Neural crest cell (in vitro differentiated cells): ENCODE data around the gene SAG. TPM values are rescaled to one million over a fixed set of nuclear protein-coding genes. Genes with fewer than 3 reads are reported as not detected.

Source experiments
- DNase-seq: peaks from one replicate; pipeline ENCODE4 v3.0.0; 2021; ENCODE audit warnings: low read depth, mixed read lengths, low spot score
- H3K27ac Mint-ChIP-seq: one replicate; pipeline ENCODE4 v1.8.0; 2021; ENCODE audit warnings: mild to moderate bottlenecking, mixed read lengths; ENCODE audit not compliant: unreplicated experiment
- H3K27me3 Mint-ChIP-seq: 2 replicates; pipeline ENCODE4 v1.8.0; 2021; ENCODE audit warnings: low read depth, mild to moderate bottlenecking, mixed read lengths
- H3K36me3 Mint-ChIP-seq: 2 replicates; pipeline ENCODE4 v1.8.0; 2021; ENCODE audit warnings: low read depth, mild to moderate bottlenecking, mixed read lengths
- H3K4me1 Mint-ChIP-seq: 2 replicates; pipeline ENCODE4 v1.8.0; 2021; ENCODE audit warnings: mixed read lengths
- H3K4me3 Mint-ChIP-seq: one replicate; pipeline ENCODE4 v1.8.0; 2021; ENCODE audit warnings: mild to moderate bottlenecking, mixed read lengths
- H3K9me3 Mint-ChIP-seq: 2 replicates; pipeline ENCODE4 v1.8.0; 2021; ENCODE audit warnings: mixed read lengths
- total RNA-seq: library from RNA; stranded (reverse); gene quantifications from 2 replicates; pipeline ENCODE4 v1.2.1, GENCODE V29; 2021
- TF ChIP-seq, protein P1 (sequence below): fragments of 200-600 bp; sonication (generic); conservative IDR thresholded peaks from 2 replicates; pipeline ENCODE4 v1.5.0; 2021; ENCODE audit warnings: antibody characterized with exemption, mild to moderate bottlenecking

SAG gene
- total RNA-seq, 1 donor from 2014 or later = not detected

GRCh38 chr2:233365861-233366520 lies 58.4 kb downstream of the SAG start:
- DNase-seq = no peak
- H3K4me1 Mint-ChIP-seq = peaks cover 26% of the 10 kb centered on the region
- H3K9me3 Mint-ChIP-seq = peaks cover 2% of the 10 kb centered on the region
- no peak overlapping the region for H3K4me3 Mint-ChIP-seq
- H3K27me3 Mint-ChIP-seq = no peaks in the 10 kb centered on the region
- H3K36me3 Mint-ChIP-seq = peaks cover 7% of the 10 kb centered on the region
- H3K27ac Mint-ChIP-seq = no peak overlapping the region
- TF ChIP-seq, protein P1, sequence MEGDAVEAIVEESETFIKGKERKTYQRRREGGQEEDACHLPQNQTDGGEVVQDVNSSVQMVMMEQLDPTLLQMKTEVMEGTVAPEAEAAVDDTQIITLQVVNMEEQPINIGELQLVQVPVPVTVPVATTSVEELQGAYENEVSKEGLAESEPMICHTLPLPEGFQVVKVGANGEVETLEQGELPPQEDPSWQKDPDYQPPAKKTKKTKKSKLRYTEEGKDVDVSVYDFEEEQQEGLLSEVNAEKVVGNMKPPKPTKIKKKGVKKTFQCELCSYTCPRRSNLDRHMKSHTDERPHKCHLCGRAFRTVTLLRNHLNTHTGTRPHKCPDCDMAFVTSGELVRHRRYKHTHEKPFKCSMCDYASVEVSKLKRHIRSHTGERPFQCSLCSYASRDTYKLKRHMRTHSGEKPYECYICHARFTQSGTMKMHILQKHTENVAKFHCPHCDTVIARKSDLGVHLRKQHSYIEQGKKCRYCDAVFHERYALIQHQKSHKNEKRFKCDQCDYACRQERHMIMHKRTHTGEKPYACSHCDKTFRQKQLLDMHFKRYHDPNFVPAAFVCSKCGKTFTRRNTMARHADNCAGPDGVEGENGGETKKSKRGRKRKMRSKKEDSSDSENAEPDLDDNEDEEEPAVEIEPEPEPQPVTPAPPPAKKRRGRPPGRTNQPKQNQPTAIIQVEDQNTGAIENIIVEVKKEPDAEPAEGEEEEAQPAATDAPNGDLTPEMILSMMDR = no peak

GRCh38 chr2:233367586-233367985 lies 60.0 kb downstream of the SAG start:
- Mint-ChIP-seq H3K27me3 (no peaks in the 10 kb centered on the region), H3K4me3 (no peak overlapping the region), H3K4me1 (peaks cover 26% of the 10 kb centered on the region), H3K36me3 (peaks cover 7% of the 10 kb centered on the region), H3K27ac (no peak overlapping the region), H3K9me3 (peaks cover 2% of the 10 kb centered on the region)
- DNase-seq = no peak
- TF ChIP-seq, protein P1 = no peak

GRCh38 chr2:233368756-233369155 lies 61.1 kb downstream of the SAG start:
- peak overlapping the region; percentile 84 for H3K27ac Mint-ChIP-seq
- TF ChIP-seq, protein P1 = no peak
- H3K27me3 Mint-ChIP-seq = no peaks in the 10 kb centered on the region
- peaks cover 24% of the 10 kb centered on the region for H3K4me1 Mint-ChIP-seq
- no peak overlapping the region for H3K4me3 Mint-ChIP-seq
- no peak for DNase-seq
- peaks cover 5% of the 10 kb centered on the region for H3K36me3 Mint-ChIP-seq
- peaks cover under 1% of the 10 kb centered on the region for H3K9me3 Mint-ChIP-seq

- TF ChIP-seq, protein P1 = no peak
- H3K27ac Mint-ChIP-seq = no peak overlapping the region
- H3K4me3 Mint-ChIP-seq = no peak overlapping the region
- H3K27me3 Mint-ChIP-seq = no peaks in the 10 kb centered on the region
- DNase-seq = no peak
- peaks cover 4% of the 10 kb centered on the region for H3K36me3 Mint-ChIP-seq
- H3K9me3 Mint-ChIP-seq = no peaks in the 10 kb centered on the region
- peaks cover 22% of the 10 kb centered on the region for H3K4me1 Mint-ChIP-seq
These were observed 61.8 kb downstream of the SAG start for GRCh38 chr2:233369462-233369861.

- Mint-ChIP-seq H3K9me3 (no peaks in the 10 kb centered on the region), H3K36me3 (peaks cover 4% of the 10 kb centered on the region), H3K4me3 (no peak overlapping the region), H3K27me3 (no peaks in the 10 kb centered on the region), H3K4me1 (peaks cover 22% of the 10 kb centered on the region), H3K27ac (no peak overlapping the region)
- TF ChIP-seq, protein P1 = no peak
- DNase-seq = no peak
These were observed 62.5 kb downstream of the SAG start for GRCh38 chr2:233369897-233370685.
